ENCODE results near the gene SMYD4. TPM values are rescaled to one million over a fixed set of nuclear protein-coding genes. Genes with fewer than 3 reads are reported as not detected.

The SMYD4 gene
- total and polyA plus RNA-seq, 2 experiments from 2014 or later: 8.5 to 11.4 TPM

DNA sequence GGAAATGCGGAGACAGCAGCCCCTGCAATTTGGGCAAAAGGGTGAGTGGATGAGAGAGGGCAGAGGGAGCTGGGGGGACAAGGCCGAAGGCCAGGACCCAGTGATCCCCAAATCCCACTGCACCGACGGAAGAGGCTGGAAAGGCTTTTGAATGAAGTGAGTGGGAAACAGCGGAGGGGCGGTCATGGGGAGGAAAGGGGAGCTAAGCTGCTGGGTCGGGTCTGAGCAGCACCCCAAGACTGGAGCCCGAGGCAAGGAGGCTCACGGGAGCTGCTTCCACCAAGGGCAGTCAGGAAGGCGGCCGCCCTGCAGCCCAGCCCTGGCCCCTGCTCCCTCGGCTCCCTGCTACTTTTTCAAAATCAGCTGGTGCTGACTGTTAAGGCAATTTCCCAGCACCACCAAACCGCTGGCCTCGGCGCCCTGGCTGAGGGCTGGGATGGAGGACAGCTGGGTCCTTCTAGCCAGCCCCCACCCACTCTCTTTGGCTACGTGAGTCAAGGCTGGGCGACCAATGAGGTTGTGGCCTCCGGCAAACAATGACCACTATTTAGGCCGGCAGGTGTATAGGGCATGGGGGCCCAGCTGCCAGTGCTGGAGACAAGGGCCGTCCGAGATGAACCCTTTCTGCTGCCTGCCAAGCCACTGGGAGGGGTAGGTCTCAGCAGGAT, 67.3 kb downstream of the SMYD4 start:
- H3K79me2 ChIP-seq: peaks cover 22% of the 10 kb centered on the region
- peak overlapping the region; percentile 41 for H3K4me3 ChIP-seq
- H3K27ac ChIP-seq: peak overlapping the region; percentile 95
- 20% methylated on average over 19 of the region's 21 CpGs for WGBS (ENCODE audit: low lambda C conversion rate, missing lambda C conversion rate)
- no peaks in the 10 kb centered on the region for H3K9me3 ChIP-seq (ENCODE audit: low read depth)
- TF ChIP-seq, protein P1, sequence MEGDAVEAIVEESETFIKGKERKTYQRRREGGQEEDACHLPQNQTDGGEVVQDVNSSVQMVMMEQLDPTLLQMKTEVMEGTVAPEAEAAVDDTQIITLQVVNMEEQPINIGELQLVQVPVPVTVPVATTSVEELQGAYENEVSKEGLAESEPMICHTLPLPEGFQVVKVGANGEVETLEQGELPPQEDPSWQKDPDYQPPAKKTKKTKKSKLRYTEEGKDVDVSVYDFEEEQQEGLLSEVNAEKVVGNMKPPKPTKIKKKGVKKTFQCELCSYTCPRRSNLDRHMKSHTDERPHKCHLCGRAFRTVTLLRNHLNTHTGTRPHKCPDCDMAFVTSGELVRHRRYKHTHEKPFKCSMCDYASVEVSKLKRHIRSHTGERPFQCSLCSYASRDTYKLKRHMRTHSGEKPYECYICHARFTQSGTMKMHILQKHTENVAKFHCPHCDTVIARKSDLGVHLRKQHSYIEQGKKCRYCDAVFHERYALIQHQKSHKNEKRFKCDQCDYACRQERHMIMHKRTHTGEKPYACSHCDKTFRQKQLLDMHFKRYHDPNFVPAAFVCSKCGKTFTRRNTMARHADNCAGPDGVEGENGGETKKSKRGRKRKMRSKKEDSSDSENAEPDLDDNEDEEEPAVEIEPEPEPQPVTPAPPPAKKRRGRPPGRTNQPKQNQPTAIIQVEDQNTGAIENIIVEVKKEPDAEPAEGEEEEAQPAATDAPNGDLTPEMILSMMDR (IDR thresholded peaks at IDR 0.05; ENCODE audit: poor library complexity): no peak
- TF ChIP-seq EZH2phosphoT487 (IDR thresholded peaks at IDR 0.05; ENCODE audit: low read depth, severe bottlenecking, unreplicated experiment) (no peak), EZH2 (IDR thresholded peaks at IDR 0.05; ENCODE audit: borderline replicate concordance) (no peak)
- H2AFZ ChIP-seq: no peak overlapping the region
- DNase-seq (ENCODE audit: low spot score): no peak
- no peaks in the 10 kb centered on the region for H3K36me3 ChIP-seq (replicated peaks; ENCODE audit: insufficient read depth, low read depth)
- H3K4me2 ChIP-seq: peak overlapping the region; percentile 84
- no peaks in the 10 kb centered on the region for H4K20me1 ChIP-seq (ENCODE audit: insufficient read depth, poor library complexity, severe bottlenecking)
- peaks cover 23% of the 10 kb centered on the region for H3K4me1 ChIP-seq (ENCODE audit: insufficient read depth)
- no peaks in the 10 kb centered on the region for H3K9me2 ChIP-seq (replicated peaks; ENCODE audit: insufficient read depth)
- H3K27me3 ChIP-seq: no peaks in the 10 kb centered on the region

GRCh38 chr17:1759529-1759928, 70.2 kb downstream of the SMYD4 start:
- Histone ChIP-seq H3K27ac (no peak overlapping the region), H3K4me1 (ENCODE audit: insufficient read depth) (peaks cover 23% of the 10 kb centered on the region), H3K9me3 (ENCODE audit: low read depth) (no peaks in the 10 kb centered on the region), H3K4me2 (no peak overlapping the region), H2AFZ (no peak overlapping the region), H3K27me3 (no peaks in the 10 kb centered on the region), H3K9me2 (replicated peaks; ENCODE audit: insufficient read depth) (no peaks in the 10 kb centered on the region), H3K36me3 (replicated peaks; ENCODE audit: insufficient read depth, low read depth) (no peaks in the 10 kb centered on the region), H4K20me1 (ENCODE audit: insufficient read depth, poor library complexity, severe bottlenecking) (no peaks in the 10 kb centered on the region), H3K4me3 (no peak overlapping the region), H3K79me2 (peaks cover 6% of the 10 kb centered on the region)
- TF ChIP-seq, protein P1 (IDR thresholded peaks at IDR 0.05; ENCODE audit: poor library complexity): no peak
- TF ChIP-seq EZH2phosphoT487 (IDR thresholded peaks at IDR 0.05; ENCODE audit: low read depth, severe bottlenecking, unreplicated experiment) (no peak), EZH2 (IDR thresholded peaks at IDR 0.05; ENCODE audit: borderline replicate concordance) (no peak)
- DNase-seq (ENCODE audit: low spot score): no peak
- 85% methylated on average over 5 of the region's 5 CpGs for WGBS (ENCODE audit: low lambda C conversion rate, missing lambda C conversion rate)

- Histone ChIP-seq H3K9me3 (ENCODE audit: low read depth) (no peaks in the 10 kb centered on the region), H3K79me2 (peaks cover 6% of the 10 kb centered on the region), H3K4me3 (no peak overlapping the region), H3K27ac (no peak overlapping the region), H4K20me1 (ENCODE audit: insufficient read depth, poor library complexity, severe bottlenecking) (no peaks in the 10 kb centered on the region), H3K4me1 (ENCODE audit: insufficient read depth) (peaks cover 18% of the 10 kb centered on the region), H2AFZ (no peak overlapping the region), H3K4me2 (no peak overlapping the region), H3K27me3 (no peaks in the 10 kb centered on the region), H3K9me2 (replicated peaks; ENCODE audit: insufficient read depth) (no peaks in the 10 kb centered on the region), H3K36me3 (replicated peaks; ENCODE audit: insufficient read depth, low read depth) (no peaks in the 10 kb centered on the region)
- no peak for DNase-seq (ENCODE audit: low spot score)
- 97% methylated on average over 15 of the region's 15 CpGs for WGBS (ENCODE audit: low lambda C conversion rate, missing lambda C conversion rate)
- TF ChIP-seq EZH2 (IDR thresholded peaks at IDR 0.05; ENCODE audit: borderline replicate concordance): no peak
- TF ChIP-seq, protein P1 (IDR thresholded peaks at IDR 0.05; ENCODE audit: poor library complexity): no peak
- TF ChIP-seq EZH2phosphoT487 (IDR thresholded peaks at IDR 0.05; ENCODE audit: low read depth, severe bottlenecking, unreplicated experiment): no peak
These were observed 70.9 kb downstream of the SMYD4 start for GRCh38 chr17:1758807-1759206.

Measured in hepatocyte (in vitro differentiated cells).